Prostate gland (tissue), 2 donors: ENCODE data around the gene EPB41L5. TPM values are rescaled to one million over a fixed set of nuclear protein-coding genes. Genes with fewer than 3 reads are reported as not detected.
"Not testable (repeated sequence)": the region's sequence is repeated elsewhere in the genome, so short reads cannot be mapped to it uniquely, and the experiment has no call there.

Experiments used
- DNase-seq: peaks from one replicate; pipeline ENCODE4 v3.0.0-alpha.2; 2019; ENCODE audit warnings: low spot score
- H3K27ac ChIP-seq, 2 donors: fragments of 200-600 bp; sonication (generic); 2 replicates each; pipeline ENCODE4 v1.5.1; 2017 to 2019
- H3K27me3 ChIP-seq: fragments of 200-600 bp; sonication (generic); replicated peaks from 2 replicates; pipeline ENCODE4 v1.5.1; 2019; ENCODE audit not compliant: insufficient read depth
- H3K36me3 ChIP-seq, 2 donors: fragments of 200-600 bp; sonication (generic); 1 replicate in 1 of 2; 2 replicates in 1 of 2; pipeline versions ENCODE4 v1.5.1 to v1.8.1; 2017 to 2019
- H3K4me1 ChIP-seq: fragments of 200-600 bp; sonication (generic); replicated peaks from 2 replicates; pipeline ENCODE4 v1.5.1; 2019
- H3K4me3 ChIP-seq, 2 donors: fragments of 200-600 bp; sonication (generic); 2 replicates each; pipeline ENCODE4 v1.5.1; 2017 to 2019
- H3K9me3 ChIP-seq: fragments of 200-600 bp; sonication (generic); 2 replicates; pipeline ENCODE4 v1.5.1; 2017
- CTCF ChIP-seq, 4 experiments: fragments of 200-600 bp in 2 of 4; fragments of 450-650 bp in 2 of 4; sonication (generic) in 2 of 4; IDR thresholded peaks; 1 replicate in 3 of 4; 2 replicates in 1 of 4; pipeline ENCODE4 v1.5.1; 2016 to 2019; ENCODE audit warnings: antibody characterized with exemption in 4 of 4, mild to moderate bottlenecking in 2 of 4, moderate library complexity in 2 of 4
- POLR2A ChIP-seq: fragments of 450-650 bp; IDR thresholded peaks from one replicate; pipeline ENCODE4 v1.6.1; 2016; ENCODE audit warnings: antibody characterized with exemption, mild to moderate bottlenecking
- POLR2AphosphoS5 ChIP-seq: sonication (generic); formaldehyde crosslinking; IDR thresholded peaks from one replicate; pipeline ENCODE4 v1.6.1; 2017; ENCODE audit warnings: antibody characterized with exemption
- WGBS: methylation state at CpG from one replicate; pipeline ENCODE4 v1.1.5; 2018; 5-methylcytosine and 5-hydroxymethylcytosine counted together
- intact Hi-C: fragments of 100-400 bp; cut with DNase I; formaldehyde crosslinking; loops from one replicate; pipeline ENCODE4 v1.14.2; 2022
- total RNA-seq, 2 donors: library from RNA; depleted of rRNA; stranded (reverse); fragments of >200 nt; gene quantifications; one replicate each; pipeline ENCODE4 v1.1.0, GENCODE V29; 2016

Gene EPB41L5
- total RNA-seq, 2 donors from 2014 or later: 37.1 to 51.1 TPM

- H3K9me3 ChIP-seq: no peaks in the 10 kb centered on the region
- no peak for DNase-seq
- no peak overlapping the region for H3K27ac ChIP-seq
- TF ChIP-seq POLR2AphosphoS5: no peak
- no peak for TF ChIP-seq POLR2A
- TF ChIP-seq CTCF (IDR thresholded peaks at IDR 0.05): no peak
- H3K4me3 ChIP-seq: no peak overlapping the region
- no peaks in the 10 kb centered on the region for H3K36me3 ChIP-seq
- H3K27me3 ChIP-seq: no peaks in the 10 kb centered on the region
- no peaks in the 10 kb centered on the region for H3K4me1 ChIP-seq
- 48% methylated on average over 1 of the region's 1 CpG for WGBS
- intact Hi-C loops: no loop called here
Observed at GRCh38 chr2:120020554-120020953, 7.7 kb downstream of the EPB41L5 start.

GRCh38 chr2:120022505-120022904 is 9.6 kb downstream of the EPB41L5 start:
- DNase-seq, H3K27me3 ChIP-seq, H3K9me3 ChIP-seq, intact Hi-C loops, H3K36me3 ChIP-seq, H3K27ac ChIP-seq, H3K4me1 ChIP-seq, H3K4me3 ChIP-seq: not testable (repeated sequence)
- WGBS: 96% methylated on average over 1 of the region's 1 CpG

DNA sequence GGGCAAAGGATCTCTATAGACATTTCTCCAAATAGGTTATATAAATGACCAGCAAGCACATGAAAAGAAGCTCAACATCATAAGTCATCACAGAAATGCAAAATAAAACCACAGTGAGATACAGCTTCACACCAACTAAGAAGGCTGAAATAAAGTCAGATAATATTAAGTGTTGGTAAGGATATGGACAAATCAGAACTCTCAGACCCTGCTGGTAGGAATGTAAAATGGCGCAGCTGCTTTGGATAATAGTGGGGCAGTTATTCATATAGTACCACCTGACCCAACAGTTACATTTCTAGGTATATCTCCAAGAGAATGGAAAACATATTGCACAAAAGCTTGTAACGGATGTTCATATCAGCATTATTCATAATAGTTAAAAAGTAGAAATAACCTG is 14.0 kb downstream of the EPB41L5 start:
- DNase-seq: no peak
- no peaks in the 10 kb centered on the region for H3K4me1 ChIP-seq
- no peaks in the 10 kb centered on the region for H3K9me3 ChIP-seq
- H3K36me3 ChIP-seq: no peaks in the 10 kb centered on the region
- no peak for TF ChIP-seq POLR2AphosphoS5
- no peak for TF ChIP-seq POLR2A
- no peak for TF ChIP-seq CTCF (IDR thresholded peaks at IDR 0.05)
- WGBS: 95% methylated on average over 2 of the region's 2 CpGs
- intact Hi-C loops: no loop called here
- H3K27me3 ChIP-seq: no peaks in the 10 kb centered on the region
- no peak overlapping the region for H3K27ac ChIP-seq
- H3K4me3 ChIP-seq: no peak overlapping the region

GRCh38 chr2:120028795-120029194 is 15.9 kb downstream of the EPB41L5 start:
- no peak for DNase-seq
- Histone ChIP-seq H3K4me1 (no peaks in the 10 kb centered on the region), H3K4me3 (no peak overlapping the region), H3K36me3 (no peaks in the 10 kb centered on the region), H3K27me3 (no peaks in the 10 kb centered on the region), H3K27ac (no peak overlapping the region), H3K9me3 (no peaks in the 10 kb centered on the region)
- WGBS: 97% methylated on average over 5 of the region's 5 CpGs
- intact Hi-C loops: no loop called here
- no peak for TF ChIP-seq POLR2A
- TF ChIP-seq POLR2AphosphoS5: no peak
- no peak for TF ChIP-seq CTCF (IDR thresholded peaks at IDR 0.05)

DNA sequence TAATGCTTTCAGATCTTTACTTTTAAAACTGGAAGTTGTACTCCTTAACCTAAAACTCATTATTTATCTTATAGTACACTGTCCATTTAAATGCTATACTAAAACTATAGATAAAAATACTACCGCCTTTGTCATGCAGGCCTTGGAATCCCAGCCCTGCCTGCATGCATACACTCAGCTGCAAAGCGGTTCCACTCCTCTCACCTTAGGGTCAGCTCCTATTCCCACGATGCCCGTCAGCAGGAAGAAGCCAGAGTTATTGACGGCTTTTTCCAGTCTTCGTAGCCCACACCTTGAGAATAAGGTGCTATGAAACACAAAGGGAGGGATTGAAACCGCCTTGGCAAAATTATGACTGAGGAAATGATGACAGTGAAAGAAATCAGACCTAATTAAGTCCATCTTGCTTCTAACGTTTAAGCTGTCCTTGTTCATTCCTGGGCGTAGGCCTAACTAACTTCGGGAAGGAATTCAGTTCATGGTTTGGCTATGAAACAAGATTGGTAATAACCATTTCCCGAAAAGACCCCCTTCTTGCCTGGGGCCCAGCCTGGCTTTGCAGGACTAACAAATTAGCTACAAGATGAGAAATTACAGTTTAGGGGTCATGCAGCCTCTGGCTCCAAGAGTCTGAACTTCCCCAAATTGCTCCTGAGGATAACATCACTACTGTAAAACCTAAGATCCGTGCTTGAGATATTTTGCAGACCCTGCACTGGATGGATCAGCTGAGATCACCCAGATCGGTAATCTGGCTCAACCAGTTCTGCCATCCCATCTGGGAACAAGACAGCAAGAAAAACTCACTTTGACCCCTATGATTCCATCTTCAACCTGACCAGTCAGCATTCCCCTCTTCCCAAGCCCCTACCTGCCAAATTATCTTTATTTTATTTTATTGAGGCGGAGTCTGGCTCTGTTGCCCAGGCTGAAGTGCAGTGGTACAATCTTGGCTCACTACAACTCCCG is 17.1 kb downstream of the EPB41L5 start:
- intact Hi-C loops: no loop called here
- Histone ChIP-seq H3K36me3 (no peaks in the 10 kb centered on the region), H3K27ac (no peak overlapping the region), H3K27me3 (no peaks in the 10 kb centered on the region), H3K4me1 (no peaks in the 10 kb centered on the region), H3K4me3 (no peak overlapping the region), H3K9me3 (no peaks in the 10 kb centered on the region)
- no peak for DNase-seq
- TF ChIP-seq POLR2A: no peak
- TF ChIP-seq CTCF (IDR thresholded peaks at IDR 0.05): no peak
- TF ChIP-seq POLR2AphosphoS5: no peak
- 84% methylated on average over 15 of the region's 15 CpGs for WGBS
